ENCODE data around the gene ARHGAP6. TPM values are rescaled to one million over a fixed set of nuclear protein-coding genes. Genes with fewer than 3 reads are reported as not detected.

ARHGAP6 gene
- total RNA-seq, 3 donors from 2014 or later, result 0.08 to 0.10 TPM; not detected in 1

GRCh38 chrX:11342673-11343072, 323.0 kb downstream of the ARHGAP6 start:
- Mint-ChIP-seq H3K36me3 (ENCODE audit: insufficient read depth) (no peaks in the 10 kb centered on the region), H3K27me3 (ENCODE audit: low read depth) (peaks cover 2% of the 10 kb centered on the region), H3K9me3 (no peaks in the 10 kb centered on the region), H3K4me3 (no peak overlapping the region), H3K4me1 (ENCODE audit: low read depth) (no peaks in the 10 kb centered on the region)
- DNase-seq, result no peak
- no peak for ATAC-seq

- H3K4me1 Mint-ChIP-seq (ENCODE audit: low read depth), result no peaks in the 10 kb centered on the region
- peaks cover 2% of the 10 kb centered on the region for H3K27me3 Mint-ChIP-seq (ENCODE audit: low read depth)
- ATAC-seq (no peak), DNase-seq (no peak)
- H3K4me3 Mint-ChIP-seq, result no peak overlapping the region
- H3K36me3 Mint-ChIP-seq (ENCODE audit: insufficient read depth), result no peaks in the 10 kb centered on the region
- no peaks in the 10 kb centered on the region for H3K9me3 Mint-ChIP-seq
Measured at GRCh38 chrX:11341274-11342201, 324.2 kb downstream of the ARHGAP6 start.

- Mint-ChIP-seq H3K9me3 (no peaks in the 10 kb centered on the region), H3K27me3 (ENCODE audit: low read depth) (peaks cover 2% of the 10 kb centered on the region), H3K4me3 (no peak overlapping the region), H3K36me3 (ENCODE audit: insufficient read depth) (no peaks in the 10 kb centered on the region), H3K4me1 (ENCODE audit: low read depth) (no peaks in the 10 kb centered on the region)
- no peak for DNase-seq
- ATAC-seq, result no peak
Measured at GRCh38 chrX:11337292-11338009, 328.3 kb downstream of the ARHGAP6 start.

- DNase-seq (no peak), ATAC-seq (no peak)
- Mint-ChIP-seq H3K9me3 (no peaks in the 10 kb centered on the region), H3K27me3 (ENCODE audit: low read depth) (peaks cover 2% of the 10 kb centered on the region), H3K4me3 (no peak overlapping the region), H3K36me3 (ENCODE audit: insufficient read depth) (no peaks in the 10 kb centered on the region), H3K4me1 (ENCODE audit: low read depth) (no peaks in the 10 kb centered on the region)
Measured at GRCh38 chrX:11336201-11336600, 329.5 kb downstream of the ARHGAP6 start.

- Mint-ChIP-seq H3K4me1 (ENCODE audit: low read depth) (no peaks in the 10 kb centered on the region), H3K4me3 (no peak overlapping the region), H3K36me3 (ENCODE audit: insufficient read depth) (no peaks in the 10 kb centered on the region), H3K9me3 (no peaks in the 10 kb centered on the region), H3K27me3 (ENCODE audit: low read depth) (no peaks in the 10 kb centered on the region)
- ATAC-seq (no peak), DNase-seq (no peak)
Measured at GRCh38 chrX:11334165-11334564, 331.6 kb downstream of the ARHGAP6 start.

GRCh38 chrX:11331788-11332187, 333.9 kb downstream of the ARHGAP6 start:
- H3K36me3 Mint-ChIP-seq (ENCODE audit: insufficient read depth), result no peaks in the 10 kb centered on the region
- no peak overlapping the region for H3K4me3 Mint-ChIP-seq
- H3K4me1 Mint-ChIP-seq (ENCODE audit: low read depth), result no peaks in the 10 kb centered on the region
- no peaks in the 10 kb centered on the region for H3K27me3 Mint-ChIP-seq (ENCODE audit: low read depth)
- DNase-seq (no peak), ATAC-seq (no peak)
- H3K9me3 Mint-ChIP-seq, result no peaks in the 10 kb centered on the region

- Mint-ChIP-seq H3K27me3 (ENCODE audit: low read depth) (no peaks in the 10 kb centered on the region), H3K4me3 (no peak overlapping the region), H3K36me3 (ENCODE audit: insufficient read depth) (no peaks in the 10 kb centered on the region), H3K4me1 (ENCODE audit: low read depth) (no peaks in the 10 kb centered on the region), H3K9me3 (no peaks in the 10 kb centered on the region)
- no peak for ATAC-seq
- no peak for DNase-seq
Measured at GRCh38 chrX:11329021-11329420, 336.7 kb downstream of the ARHGAP6 start.

GRCh38 chrX:11328134-11328533, 337.6 kb downstream of the ARHGAP6 start:
- no peaks in the 10 kb centered on the region for H3K36me3 Mint-ChIP-seq (ENCODE audit: insufficient read depth)
- DNase-seq (no peak), ATAC-seq (no peak)
- no peak overlapping the region for H3K4me3 Mint-ChIP-seq
- no peaks in the 10 kb centered on the region for H3K4me1 Mint-ChIP-seq (ENCODE audit: low read depth)
- no peaks in the 10 kb centered on the region for H3K9me3 Mint-ChIP-seq
- no peaks in the 10 kb centered on the region for H3K27me3 Mint-ChIP-seq (ENCODE audit: low read depth)

- H3K36me3 Mint-ChIP-seq (ENCODE audit: insufficient read depth), result no peaks in the 10 kb centered on the region
- H3K4me1 Mint-ChIP-seq (ENCODE audit: low read depth), result no peaks in the 10 kb centered on the region
- no peak overlapping the region for H3K4me3 Mint-ChIP-seq
- ATAC-seq (no peak), DNase-seq (no peak)
- H3K9me3 Mint-ChIP-seq, result no peaks in the 10 kb centered on the region
- H3K27me3 Mint-ChIP-seq (ENCODE audit: low read depth), result no peaks in the 10 kb centered on the region
Measured at GRCh38 chrX:11321986-11322385, 343.7 kb downstream of the ARHGAP6 start.

GRCh38 chrX:11319806-11320520, 345.8 kb downstream of the ARHGAP6 start:
- DNase-seq (no peak), ATAC-seq (no peak)
- Mint-ChIP-seq H3K4me1 (ENCODE audit: low read depth) (no peaks in the 10 kb centered on the region), H3K9me3 (no peaks in the 10 kb centered on the region), H3K27me3 (ENCODE audit: low read depth) (no peaks in the 10 kb centered on the region), H3K36me3 (ENCODE audit: insufficient read depth) (no peaks in the 10 kb centered on the region), H3K4me3 (no peak overlapping the region)

- Mint-ChIP-seq H3K27me3 (ENCODE audit: low read depth) (no peaks in the 10 kb centered on the region), H3K36me3 (ENCODE audit: insufficient read depth) (no peaks in the 10 kb centered on the region), H3K9me3 (no peaks in the 10 kb centered on the region), H3K4me1 (ENCODE audit: low read depth) (no peaks in the 10 kb centered on the region), H3K4me3 (no peak overlapping the region)
- ATAC-seq, result no peak
- DNase-seq, result no peak
Measured at GRCh38 chrX:11311706-11312105, 354.0 kb downstream of the ARHGAP6 start.

- ATAC-seq (no peak), DNase-seq (no peak)
- Mint-ChIP-seq H3K4me3 (no peak overlapping the region), H3K9me3 (no peaks in the 10 kb centered on the region), H3K27me3 (ENCODE audit: low read depth) (no peaks in the 10 kb centered on the region), H3K36me3 (ENCODE audit: insufficient read depth) (no peaks in the 10 kb centered on the region), H3K4me1 (ENCODE audit: low read depth) (no peaks in the 10 kb centered on the region)
Measured at GRCh38 chrX:11309220-11309619, 356.5 kb downstream of the ARHGAP6 start.

- ATAC-seq (no peak), DNase-seq (no peak)
- Mint-ChIP-seq H3K4me3 (no peak overlapping the region), H3K27me3 (ENCODE audit: low read depth) (no peaks in the 10 kb centered on the region), H3K36me3 (ENCODE audit: insufficient read depth) (no peaks in the 10 kb centered on the region), H3K9me3 (no peaks in the 10 kb centered on the region), H3K4me1 (ENCODE audit: low read depth) (no peaks in the 10 kb centered on the region)
Measured at GRCh38 chrX:11305641-11306040, 360.1 kb downstream of the ARHGAP6 start.

- no peaks in the 10 kb centered on the region for H3K9me3 Mint-ChIP-seq
- no peaks in the 10 kb centered on the region for H3K36me3 Mint-ChIP-seq (ENCODE audit: insufficient read depth)
- no peak overlapping the region for H3K4me3 Mint-ChIP-seq
- H3K4me1 Mint-ChIP-seq (ENCODE audit: low read depth), result no peaks in the 10 kb centered on the region
- H3K27me3 Mint-ChIP-seq (ENCODE audit: low read depth), result no peaks in the 10 kb centered on the region
- ATAC-seq (no peak), DNase-seq (no peak)
Measured at GRCh38 chrX:11304829-11305228, 360.9 kb downstream of the ARHGAP6 start.

All from activated T-cell treated with anti-CD3 and anti-CD28 coated beads, Interleukin-2, amount 50 U/mL, for 4 hours (primary cell).